HG02943 (cell line): ENCODE measurements around the gene SLC22A16.

Source experiments
- ATAC-seq: cut with Tn5 transposase; IDR thresholded peaks from one replicate; pipeline ENCODE4 v1.9.1; 2021; ENCODE audit warnings: mild to moderate bottlenecking, low read depth, moderate library complexity; ENCODE audit not compliant: unreplicated experiment

SLC22A16 gene

DNA sequence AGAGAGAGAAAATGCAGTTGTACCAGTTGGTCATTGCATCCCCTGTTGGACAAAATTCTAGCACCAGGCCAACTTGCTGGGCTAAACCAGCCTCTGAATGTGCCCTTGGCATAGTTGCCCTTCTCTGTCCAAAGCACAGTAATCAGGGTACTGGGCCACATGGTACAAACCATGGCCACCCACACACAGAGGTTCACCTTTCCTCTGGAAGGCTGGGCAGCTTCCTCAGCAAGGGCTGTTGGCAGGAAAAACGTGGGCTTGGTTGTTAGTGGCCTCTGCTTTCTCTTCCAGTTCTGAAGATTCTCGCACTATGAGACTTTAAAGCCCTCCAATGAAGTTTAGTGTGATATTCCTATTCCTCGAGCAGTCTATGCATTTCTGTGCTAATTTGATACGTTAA, 61.7 kb downstream of the SLC22A16 start:
- no peak for ATAC-seq

DNA sequence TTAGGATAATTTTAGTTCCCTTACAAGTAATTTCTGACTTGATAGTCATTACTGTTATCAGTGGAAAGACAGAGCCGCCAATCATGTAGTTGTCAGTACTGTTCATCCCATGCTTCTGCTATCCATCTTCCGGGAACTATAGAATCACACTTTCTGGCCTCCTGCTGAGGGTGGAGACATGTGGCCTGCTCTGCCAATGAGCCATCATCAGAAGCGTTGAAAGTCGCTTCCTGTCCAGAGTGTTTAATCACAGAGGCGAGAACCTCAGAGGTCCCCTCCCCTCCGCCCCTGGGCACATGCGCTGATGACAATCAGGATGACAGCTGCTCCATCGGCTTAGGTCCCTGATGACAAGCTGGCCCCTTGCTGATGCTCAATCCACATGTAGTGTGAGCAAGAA, 64.1 kb downstream of the SLC22A16 start:
- ATAC-seq, result no peak

DNA sequence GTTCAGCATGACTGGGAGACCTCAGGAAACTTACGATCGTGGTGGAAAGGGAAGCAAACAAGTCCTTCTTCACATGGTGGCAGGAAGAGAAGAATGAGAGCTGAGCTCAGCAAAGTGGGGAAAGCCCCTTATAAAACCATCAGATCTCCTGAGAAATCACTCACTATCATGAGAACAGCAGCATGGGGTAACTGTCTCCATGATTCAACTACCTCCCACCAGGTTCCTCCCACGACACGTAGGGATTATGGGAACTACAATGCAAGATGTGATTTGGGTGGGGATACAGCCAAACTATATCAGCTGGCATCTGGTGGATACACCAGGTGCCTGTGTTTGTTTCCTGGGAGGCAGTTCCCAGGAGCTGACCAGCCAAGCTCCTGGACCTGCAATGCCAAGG, 65.9 kb downstream of the SLC22A16 start:
- no peak for ATAC-seq

DNA sequence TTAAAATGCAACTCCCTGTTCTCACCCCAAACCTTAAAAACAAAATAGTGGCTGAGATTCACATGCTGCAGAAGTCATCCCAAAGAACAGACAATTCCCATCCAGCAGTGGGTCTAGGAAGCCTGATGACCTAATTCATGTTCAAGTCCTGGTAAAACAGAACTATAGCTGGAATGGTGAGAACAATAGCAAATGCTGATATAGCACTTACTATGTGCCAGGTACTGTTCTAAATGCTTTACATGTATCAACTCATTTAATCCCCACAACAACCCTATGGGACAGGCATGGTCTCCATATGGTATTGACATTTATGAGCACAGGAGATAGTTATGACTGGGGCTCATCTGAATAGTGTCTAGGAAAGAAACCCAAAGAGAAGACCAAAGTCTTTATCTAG, 66.6 kb downstream of the SLC22A16 start:
- ATAC-seq, result no peak

DNA sequence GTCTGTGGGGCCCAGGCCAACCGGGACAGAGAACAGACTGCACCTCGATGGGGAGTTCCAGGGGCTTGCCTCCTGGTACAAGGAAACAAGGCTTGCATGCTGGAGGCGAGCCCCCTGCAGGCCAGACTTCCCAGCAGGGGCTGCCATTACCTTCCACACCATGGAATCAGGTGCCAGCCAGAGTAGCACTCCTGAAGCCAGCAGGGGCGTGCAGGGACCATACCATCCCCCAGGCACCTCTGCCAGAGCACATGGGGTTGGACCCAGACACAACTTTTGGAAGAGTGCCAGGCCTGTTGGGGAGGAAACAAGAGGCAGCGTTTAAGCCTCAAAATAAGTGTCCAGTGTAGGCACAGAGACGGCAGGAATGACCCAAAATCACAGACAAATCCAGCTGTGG, 67.5 kb downstream of the SLC22A16 start:
- no peak for ATAC-seq

DNA sequence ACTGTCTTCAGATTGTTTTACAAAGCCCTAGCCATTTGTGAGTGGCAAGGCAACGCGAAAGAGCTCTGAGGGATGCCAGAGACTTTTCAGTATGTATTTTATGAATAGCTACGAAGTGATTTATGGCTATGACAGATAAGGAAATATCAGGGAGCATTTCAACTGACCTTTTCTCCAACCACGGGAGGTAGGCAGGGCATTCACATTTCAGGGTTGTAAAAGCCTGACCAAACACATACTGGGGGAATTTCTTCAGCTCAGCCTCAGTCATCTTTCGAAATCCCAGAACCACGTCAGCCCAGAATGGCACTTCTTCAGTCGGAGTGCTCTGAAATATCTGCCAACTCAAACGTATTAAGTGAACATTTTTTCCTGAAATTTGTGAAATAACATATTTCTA, 71.8 kb downstream of the SLC22A16 start:
- ATAC-seq, result no peak

DNA sequence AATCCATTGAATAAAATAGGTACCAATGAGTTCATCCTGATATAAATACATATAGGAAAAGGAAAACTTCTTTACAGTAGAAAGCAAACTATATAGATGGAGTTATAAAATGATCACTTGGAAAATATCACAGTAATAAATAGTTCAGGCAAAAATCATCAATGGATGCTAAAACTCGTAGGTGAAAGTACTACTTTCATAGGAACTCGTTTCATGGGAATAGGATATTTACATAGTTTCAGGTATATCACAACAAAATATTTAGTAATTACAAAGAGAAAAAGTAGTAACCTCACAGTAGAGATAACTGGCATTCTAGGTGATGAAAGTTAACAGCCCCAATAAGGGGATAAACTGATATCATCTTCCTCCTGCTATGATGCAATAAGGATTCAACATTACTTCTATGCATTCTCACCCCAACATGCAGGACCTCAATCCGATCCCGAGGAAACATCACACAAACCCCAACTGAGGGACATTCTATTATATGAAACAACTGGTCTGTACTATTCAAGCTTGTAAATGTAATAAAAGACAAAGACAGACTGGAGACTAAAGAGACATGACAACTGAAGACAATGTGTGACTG, 74.7 kb downstream of the SLC22A16 start:
- ATAC-seq, result no peak

DNA sequence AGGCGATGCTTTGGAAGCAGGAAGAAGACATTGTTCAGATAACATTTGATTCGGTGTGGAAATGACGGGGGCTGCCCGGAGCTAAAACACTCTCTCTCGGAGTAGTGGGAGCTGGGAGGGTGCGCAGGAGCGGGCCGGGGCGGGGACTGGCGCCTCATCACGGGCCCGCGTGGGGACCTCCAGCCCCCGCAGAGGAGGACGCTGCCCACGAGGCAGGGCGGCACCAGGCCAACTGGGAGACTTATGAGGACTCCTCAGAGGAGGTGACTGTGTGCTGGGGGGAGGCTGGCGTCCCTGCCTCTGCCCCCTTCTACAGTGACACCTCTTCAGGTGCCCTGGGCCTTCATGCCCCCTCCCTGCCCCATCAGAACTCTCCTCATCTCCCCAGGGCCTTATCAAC, 76.2 kb downstream of the SLC22A16 start:
- no peak for ATAC-seq

DNA sequence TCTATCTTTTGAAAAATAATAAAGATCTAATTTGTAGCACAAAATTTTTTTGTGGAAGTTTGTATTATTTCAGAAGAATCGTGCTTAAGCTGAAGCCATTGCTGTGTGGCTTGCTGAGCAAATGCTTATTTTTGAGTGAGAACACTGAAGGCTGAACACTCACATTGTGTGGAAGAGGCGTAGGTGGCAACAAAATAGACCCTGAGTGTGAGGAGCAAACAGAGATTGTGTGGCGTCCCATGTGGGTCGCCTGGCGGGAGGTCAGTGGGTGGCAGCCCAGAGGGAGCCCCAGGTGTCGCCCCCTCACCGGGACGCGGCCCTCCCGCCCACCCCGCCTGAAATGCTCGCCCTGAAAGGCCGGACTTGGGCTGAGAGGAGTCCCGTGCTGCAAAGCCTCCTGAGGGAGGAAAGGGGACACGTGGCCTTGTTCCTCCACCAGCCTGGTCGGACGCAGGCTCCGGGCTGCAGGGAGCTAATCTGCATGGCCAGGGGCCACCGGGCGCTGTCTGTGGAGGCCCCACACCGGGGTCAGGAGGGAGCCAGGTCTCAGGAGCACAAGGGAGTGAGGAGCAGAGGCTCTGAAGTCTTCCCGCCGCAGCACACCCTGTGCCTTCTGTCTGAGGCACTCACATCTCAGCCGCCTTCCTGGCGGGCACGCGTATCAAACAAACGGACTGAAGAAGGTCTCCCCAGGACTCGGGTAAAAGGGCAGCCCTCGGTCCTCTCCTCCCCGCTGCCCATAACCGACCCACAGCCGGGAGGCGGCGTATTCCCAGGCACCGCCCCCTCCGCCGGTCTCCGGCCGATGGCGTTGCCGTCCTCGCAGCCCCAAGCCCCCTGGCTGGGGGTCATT, 77.0 kb downstream of the SLC22A16 start:
- no peak for ATAC-seq

DNA sequence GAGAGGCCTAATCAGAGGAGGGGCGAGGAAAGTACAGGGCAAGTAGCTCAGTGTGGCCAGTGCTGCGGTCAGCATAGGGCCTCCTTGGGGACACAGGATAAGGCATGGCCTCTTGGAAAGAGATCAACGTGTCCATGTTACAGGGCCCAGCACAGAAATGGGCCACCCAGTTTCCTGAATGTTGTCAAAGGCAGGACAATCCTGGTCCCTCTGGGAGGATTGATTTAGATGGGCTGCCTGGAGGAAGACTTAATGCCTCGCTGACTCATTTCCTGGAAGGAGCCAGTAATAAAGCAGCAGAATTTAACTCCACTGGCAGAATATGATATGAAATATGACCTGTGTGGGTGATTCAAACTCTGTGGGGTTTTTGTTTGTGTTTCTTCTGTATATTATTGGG, 77.6 kb downstream of the SLC22A16 start:
- no peak for ATAC-seq

DNA sequence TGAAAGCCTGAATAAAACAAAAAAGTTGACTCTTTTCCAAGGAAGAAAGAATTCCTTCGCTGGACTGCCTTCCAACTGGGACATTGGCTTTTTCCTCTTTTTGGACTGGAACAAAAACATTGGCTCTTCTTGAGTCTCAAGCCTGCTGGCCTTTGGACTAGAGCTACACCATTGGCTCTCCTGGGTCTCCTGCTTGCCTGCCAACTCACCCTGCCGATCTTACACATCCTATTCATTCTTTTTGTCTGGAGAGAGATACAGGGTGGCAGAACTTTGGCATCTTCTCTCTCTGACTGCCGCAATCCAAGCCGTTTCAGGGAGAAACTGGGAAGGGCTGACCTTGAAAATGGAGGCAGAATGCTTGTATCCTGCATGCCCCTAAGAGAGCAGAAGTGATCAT, 81.2 kb downstream of the SLC22A16 start:
- ATAC-seq, result no peak

DNA sequence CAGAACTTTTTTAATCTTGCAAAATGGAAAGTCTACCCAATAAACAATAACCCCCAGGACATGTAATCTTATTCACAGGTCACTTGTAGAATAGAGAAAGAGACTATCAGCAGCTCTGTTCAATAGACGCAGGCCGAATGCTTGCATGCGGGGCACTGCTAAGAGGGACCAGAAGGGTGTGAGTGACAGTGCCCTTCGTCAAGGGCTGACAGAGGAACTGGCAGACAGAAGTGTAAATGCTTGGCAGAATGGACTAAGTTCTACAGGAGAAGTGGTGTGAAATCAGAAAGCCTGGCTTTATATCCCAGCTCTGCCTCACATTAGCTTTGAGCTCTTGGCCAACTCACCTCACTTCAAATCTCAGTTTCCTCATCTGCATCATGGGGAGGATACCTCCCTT, 82.0 kb downstream of the SLC22A16 start:
- ATAC-seq, result no peak

DNA sequence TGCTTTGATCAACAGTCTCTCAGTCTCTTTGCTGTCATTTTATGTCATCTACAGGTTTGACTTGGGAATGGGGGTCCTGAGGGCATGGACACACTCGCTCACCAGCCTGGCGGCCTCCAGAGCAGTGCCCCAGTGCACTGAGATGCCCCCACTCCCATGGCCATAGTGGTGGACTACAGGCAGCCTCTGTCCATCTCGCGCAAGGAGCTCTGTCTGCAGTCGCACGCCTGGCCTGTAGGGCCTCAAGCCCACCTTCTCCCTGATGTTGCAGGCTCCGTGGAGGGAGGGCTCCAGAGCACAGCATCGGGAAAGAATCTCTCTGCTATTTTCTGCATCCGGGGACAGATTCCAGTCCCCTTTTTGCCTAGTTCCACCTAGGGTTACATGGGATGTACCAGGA, 83.7 kb downstream of the SLC22A16 start:
- ATAC-seq, result no peak

DNA sequence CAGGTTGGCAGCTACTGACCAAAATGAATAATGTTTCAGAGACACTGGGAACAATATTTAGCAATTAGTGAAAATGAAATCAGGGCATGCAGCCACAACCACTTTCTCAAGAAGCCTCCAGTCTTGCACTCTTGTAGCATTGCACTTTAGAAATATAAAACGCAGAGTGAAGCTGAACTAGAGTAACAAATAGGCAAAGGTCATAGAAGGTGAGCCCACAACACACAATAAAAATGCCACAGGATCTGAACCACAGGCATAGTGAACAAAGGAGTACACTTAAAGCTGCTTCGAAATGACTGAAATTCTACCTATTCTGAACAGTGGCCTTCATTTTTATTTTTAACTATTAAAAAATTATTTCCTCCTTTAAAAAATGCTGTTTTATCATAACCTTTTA, 86.0 kb downstream of the SLC22A16 start:
- ATAC-seq, result no peak

DNA sequence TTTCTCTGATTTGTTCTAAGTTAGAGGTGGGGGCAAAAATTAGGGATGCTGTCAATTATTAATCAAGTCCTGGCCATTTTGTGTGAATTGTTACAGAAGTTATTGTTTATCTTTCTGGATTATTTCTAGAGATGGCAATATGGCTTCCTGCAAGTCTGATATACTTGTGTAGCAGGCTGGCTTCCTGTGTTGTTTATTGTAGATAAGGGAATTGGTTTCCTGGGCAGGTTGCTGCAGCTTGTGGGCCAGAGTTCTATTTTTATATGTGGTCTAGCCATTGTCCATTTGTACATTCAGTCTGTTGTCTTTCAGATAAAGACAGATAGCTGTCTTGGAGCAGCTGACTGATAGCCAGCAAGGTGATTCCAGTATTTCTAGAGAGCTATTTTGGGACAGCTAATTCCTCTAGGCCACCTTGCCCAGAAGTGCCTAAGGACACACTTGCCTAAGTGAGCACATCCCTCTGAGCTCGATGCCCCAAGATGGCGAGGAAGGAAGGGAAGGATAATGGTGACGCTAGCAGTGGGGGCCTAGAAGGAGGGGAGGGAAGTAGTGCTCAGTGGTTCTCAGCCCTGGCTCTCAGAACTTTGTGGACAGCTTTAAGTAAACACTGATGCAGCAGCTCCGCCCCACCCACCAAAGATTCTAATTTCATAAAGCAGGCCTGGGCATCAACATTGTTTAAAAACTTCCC, 86.6 kb downstream of the SLC22A16 start:
- ATAC-seq, result no peak

DNA sequence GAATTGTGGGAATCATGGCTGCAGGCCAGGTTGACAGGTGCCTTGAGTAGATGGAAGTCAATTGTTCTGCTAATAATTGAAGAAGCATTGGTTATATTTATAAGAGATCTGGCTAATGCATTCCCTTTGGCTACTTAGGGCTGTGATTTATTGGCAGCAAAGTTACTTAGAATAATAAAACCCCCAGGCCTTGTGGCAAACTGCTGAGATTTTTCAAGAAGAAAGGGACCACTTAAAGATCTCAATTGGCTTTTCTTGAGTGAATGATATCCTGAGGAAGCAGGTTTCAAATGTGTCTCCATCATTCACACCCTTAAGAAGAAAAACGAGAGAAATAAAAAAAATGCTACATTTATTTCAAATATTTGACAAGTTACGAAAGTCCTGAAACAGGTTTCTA, 88.4 kb downstream of the SLC22A16 start:
- ATAC-seq, result no peak

DNA sequence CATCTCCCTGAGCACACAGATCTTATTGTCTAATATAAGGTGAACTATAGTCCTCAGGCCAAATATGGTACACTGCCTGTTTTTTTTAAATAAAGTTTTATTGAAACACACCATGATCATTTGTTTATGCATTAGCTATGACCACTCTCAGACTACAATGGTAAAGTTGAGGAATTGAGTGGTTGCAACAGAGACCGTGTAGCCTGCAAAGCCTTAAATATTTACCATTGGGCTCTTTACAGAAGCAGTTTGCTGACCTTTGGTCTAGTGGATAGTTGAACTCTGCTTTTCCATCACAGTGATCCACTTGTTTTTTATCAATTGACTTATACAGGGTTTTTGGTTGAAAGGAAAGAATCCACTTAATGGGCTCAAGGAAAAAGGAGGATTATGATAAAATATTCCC, 91.0 kb downstream of the SLC22A16 start:
- ATAC-seq, result no peak

DNA sequence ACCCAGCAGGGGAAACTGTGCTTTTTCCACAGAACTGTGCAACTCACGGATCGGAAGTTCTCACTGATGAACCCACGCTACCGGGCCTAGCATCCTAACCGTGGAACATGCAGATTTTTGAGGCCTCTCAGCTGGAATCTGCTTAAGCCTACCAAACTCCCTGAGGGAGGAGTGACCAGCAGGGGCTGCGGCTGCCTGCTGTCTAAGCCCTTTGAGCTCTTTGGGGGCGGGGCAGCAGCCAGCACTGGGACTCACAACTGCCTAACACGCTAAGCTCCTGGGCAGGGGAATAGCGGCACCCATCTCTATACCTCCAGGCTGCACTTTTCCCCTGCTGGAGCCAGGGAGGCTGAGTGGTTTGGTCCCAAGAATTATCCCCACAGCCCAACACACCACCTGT, 97.9 kb downstream of the SLC22A16 start:
- ATAC-seq, result no peak
